Choroid plexus epithelial cell (primary cell): ENCODE results near the gene ERO1B.

Source experiments
- DNase-seq: peaks from one replicate; pipeline ENCODE4 v3.0.0-alpha.2; 2010; ENCODE audit warnings: low read depth
- H3K4me3 ChIP-seq: 2 replicates; pipeline ENCODE4 v1.5.1; 2011; ENCODE audit warnings: low read depth, mild to moderate bottlenecking, control low read depth, low read length, moderate library complexity
- TF ChIP-seq, protein P1 (sequence below): conservative IDR thresholded peaks from 2 replicates; pipeline ENCODE4 v1.5.1; 2011; ENCODE audit warnings: low read depth, mild to moderate bottlenecking, control low read depth, inconsistent platforms, low read length, moderate library complexity

Gene ERO1B

DNA sequence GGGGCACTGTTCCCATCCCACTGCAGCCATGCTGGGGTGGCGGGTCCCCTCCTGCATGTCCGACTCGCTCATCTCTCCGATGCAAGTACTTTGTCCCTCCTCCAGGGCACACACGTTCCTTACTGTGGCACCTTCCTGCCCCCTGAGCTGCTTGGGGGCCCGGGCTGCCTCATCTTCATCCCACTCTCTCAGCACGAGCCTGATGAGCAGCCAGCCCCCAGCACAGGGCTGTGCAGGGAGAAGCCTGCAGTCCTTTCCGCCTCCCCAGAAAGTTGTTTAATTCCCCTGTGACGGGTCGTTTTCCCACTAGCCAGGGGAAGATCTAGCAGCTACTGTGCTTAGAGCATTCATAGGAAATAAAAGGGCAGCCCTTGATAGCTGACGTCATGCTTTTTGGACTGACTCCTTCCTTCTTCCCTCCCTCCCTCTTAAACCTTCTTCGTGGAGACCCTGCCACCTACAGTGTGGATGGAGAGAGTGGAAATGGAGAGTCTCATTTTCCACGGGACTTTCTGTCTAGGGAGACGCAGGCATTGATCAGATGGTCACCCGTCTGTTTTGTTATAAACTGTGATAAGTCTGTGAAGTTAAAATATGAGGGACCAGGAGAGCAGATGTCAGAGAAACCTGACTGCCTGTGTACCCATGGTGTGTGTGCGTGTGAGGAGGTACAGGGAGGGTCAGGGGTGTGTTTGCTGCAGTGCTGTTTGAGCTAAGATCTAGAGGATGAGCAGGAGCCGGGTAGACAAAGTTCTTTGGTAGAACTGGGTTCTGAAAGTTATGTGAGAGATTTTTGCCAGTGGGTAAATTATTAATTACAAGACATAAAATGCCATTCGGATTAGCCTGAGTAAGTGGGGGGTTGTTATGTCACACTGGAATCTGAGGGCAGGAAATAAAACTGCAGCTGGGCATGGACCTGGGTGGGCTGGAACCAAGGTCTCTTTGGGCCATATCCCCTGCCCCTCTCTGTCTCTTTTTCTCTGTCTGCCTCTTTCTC, 105.1 kb downstream of the ERO1B start:
- TF ChIP-seq, protein P1, sequence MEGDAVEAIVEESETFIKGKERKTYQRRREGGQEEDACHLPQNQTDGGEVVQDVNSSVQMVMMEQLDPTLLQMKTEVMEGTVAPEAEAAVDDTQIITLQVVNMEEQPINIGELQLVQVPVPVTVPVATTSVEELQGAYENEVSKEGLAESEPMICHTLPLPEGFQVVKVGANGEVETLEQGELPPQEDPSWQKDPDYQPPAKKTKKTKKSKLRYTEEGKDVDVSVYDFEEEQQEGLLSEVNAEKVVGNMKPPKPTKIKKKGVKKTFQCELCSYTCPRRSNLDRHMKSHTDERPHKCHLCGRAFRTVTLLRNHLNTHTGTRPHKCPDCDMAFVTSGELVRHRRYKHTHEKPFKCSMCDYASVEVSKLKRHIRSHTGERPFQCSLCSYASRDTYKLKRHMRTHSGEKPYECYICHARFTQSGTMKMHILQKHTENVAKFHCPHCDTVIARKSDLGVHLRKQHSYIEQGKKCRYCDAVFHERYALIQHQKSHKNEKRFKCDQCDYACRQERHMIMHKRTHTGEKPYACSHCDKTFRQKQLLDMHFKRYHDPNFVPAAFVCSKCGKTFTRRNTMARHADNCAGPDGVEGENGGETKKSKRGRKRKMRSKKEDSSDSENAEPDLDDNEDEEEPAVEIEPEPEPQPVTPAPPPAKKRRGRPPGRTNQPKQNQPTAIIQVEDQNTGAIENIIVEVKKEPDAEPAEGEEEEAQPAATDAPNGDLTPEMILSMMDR, result peak; percentile 4
- H3K4me3 ChIP-seq, result no peak overlapping the region
- DNase-seq, result peak; percentile 35

GRCh38 chr1:236175642-236176336, 106.0 kb downstream of the ERO1B start:
- no peak overlapping the region for H3K4me3 ChIP-seq
- TF ChIP-seq, protein P1, result no peak
- DNase-seq, result no peak

- TF ChIP-seq, protein P1, result no peak
- H3K4me3 ChIP-seq, result no peak overlapping the region
- no peak for DNase-seq
Measured at GRCh38 chr1:236173174-236173767, 108.5 kb downstream of the ERO1B start.

DNA sequence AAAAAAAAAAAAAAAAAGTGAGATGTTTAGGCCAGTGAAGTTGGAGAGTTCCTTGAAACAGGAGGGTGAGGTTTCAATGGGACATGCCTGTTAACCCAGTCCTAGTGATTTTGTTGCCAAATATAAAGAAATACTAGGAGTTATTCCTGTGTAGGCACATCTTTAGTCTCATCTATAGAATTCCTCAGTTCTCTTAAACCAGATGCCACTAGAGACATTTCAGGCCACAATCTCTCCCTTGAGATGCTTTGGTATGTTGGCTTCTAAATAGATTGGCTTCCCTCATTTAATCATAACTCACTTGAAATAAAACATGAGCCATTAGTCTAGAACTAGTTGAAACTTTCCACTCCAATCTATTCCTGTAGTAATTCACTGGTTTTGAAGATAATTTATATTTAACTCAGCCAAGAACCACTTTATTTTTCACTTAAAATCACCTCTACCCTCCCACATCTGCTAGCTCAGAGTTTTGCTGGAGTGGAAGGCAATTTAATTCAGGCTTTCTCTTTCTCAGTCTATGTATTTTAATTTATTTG, 109.6 kb downstream of the ERO1B start:
- DNase-seq, result no peak
- H3K4me3 ChIP-seq, result no peak overlapping the region
- TF ChIP-seq, protein P1, result no peak

- TF ChIP-seq, protein P1, result no peak
- H3K4me3 ChIP-seq, result no peak overlapping the region
- DNase-seq, result peak; percentile 97
Measured at GRCh38 chr1:236168716-236169429, 112.9 kb downstream of the ERO1B start.

- H3K4me3 ChIP-seq, result no peak overlapping the region
- TF ChIP-seq, protein P1, result no peak
- DNase-seq, result no peak
Measured at GRCh38 chr1:236167578-236167977, 114.2 kb downstream of the ERO1B start.
